GM12878 (cell line): ENCODE data around the gene DLEC1. TPM values are rescaled to one million over a fixed set of nuclear protein-coding genes. Genes with fewer than 3 reads are reported as not detected.

Experiments
- ATAC-seq: fragments of 200-7000 bp; cut with Tn5 transposase; 3 replicates; pipeline ENCODE4 v1.9.1; 2020; ENCODE audit warnings: mild to moderate bottlenecking, moderate library complexity
- BruUV-seq: library from RNA; stranded (reverse); fragments of 400-500 nt; replicated peaks from 2 replicates; lab custom pipeline; 2021; lab: Mats Ljungman, UMichigan
- CTCF ChIA-PET: fragments of 300-600 bp; sonication (Branson Sonifier 250); formaldehyde crosslinking; extraction: SDS; loops from one replicate; lab custom pipeline; 2021; ENCODE audit warnings: inconsistent platforms; lab: Yijun Ruan, JAX
- POLR2A ChIA-PET: fragments of 350-600 bp; formaldehyde crosslinking; extraction: SDS; loops from one replicate; lab custom pipeline; 2021; ENCODE audit warnings: inconsistent platforms; lab: Charles Lee
- RAD21 ChIA-PET: fragments of 300-600 bp; sonication (Branson Sonifier 250); formaldehyde crosslinking; loops from one replicate; lab custom pipeline; 2023; ENCODE audit warnings: antibody characterized with exemption; ENCODE audit not compliant: unreplicated experiment; lab: Charles Lee
- SMC1A ChIA-PET: fragments of 300-600 bp; sonication (Branson Sonifier 250); formaldehyde crosslinking; loops from one replicate; lab custom pipeline; 2023; ENCODE audit not compliant: unreplicated experiment, uncharacterized antibody; lab: Charles Lee
- DNase-seq: peaks from one replicate; pipeline ENCODE4 v3.0.0-alpha.2; 2011; ENCODE audit warnings: low read depth, low spot score
- FAIRE-seq: peaks from 3 replicates; lab custom pipeline; 2011; peaks lifted over from hg19 to GRCh38; lab: Jason Lieb, UNC
- H2AFZ ChIP-seq: 2 replicates; pipeline ENCODE4 v1.6.0; 2011; ENCODE audit warnings: low read depth, low read length, control low read depth; ENCODE audit not compliant: control insufficient read depth
- H3K27ac ChIP-seq: 2 replicates; pipeline ENCODE4 v1.5.1; 2011; ENCODE audit warnings: control low read depth; ENCODE audit not compliant: control insufficient read depth, insufficient read depth
- H3K27me3 ChIP-seq, 2 experiments: replicated peaks in 1 of 2; 2 replicates each; pipeline versions ENCODE4 v1.6.0 to v1.6.1; 2011; ENCODE audit warnings: low read length in 1 of 2; ENCODE audit not compliant: control insufficient read depth in 2 of 2, insufficient read depth in 2 of 2
- H3K36me3 ChIP-seq, 2 experiments: 2 replicates each; pipeline ENCODE4 v1.5.1; 2011; ENCODE audit warnings: low read length in 1 of 2; ENCODE audit not compliant: control insufficient read depth in 2 of 2, insufficient read depth in 2 of 2
- H3K4me1 ChIP-seq: 2 replicates; pipeline ENCODE4 v1.6.1; 2011; ENCODE audit warnings: mild to moderate bottlenecking, low read length, moderate library complexity, mixed read lengths; ENCODE audit not compliant: control insufficient read depth, insufficient read depth
- H3K4me2 ChIP-seq: 2 replicates; pipeline ENCODE4 v1.6.0; 2011; ENCODE audit warnings: control low read depth; ENCODE audit not compliant: control insufficient read depth, insufficient read depth
- H3K4me3 ChIP-seq: fragments of 200-600 bp; sonication (generic); 2 replicates; pipeline ENCODE4 v1.5.1; 2016
- H3K79me2 ChIP-seq: 2 replicates; pipeline ENCODE4 v1.6.0; 2011; ENCODE audit warnings: low read length; ENCODE audit not compliant: control insufficient read depth, insufficient read depth
- H3K9ac ChIP-seq: 2 replicates; pipeline ENCODE4 v1.8.0; 2011; ENCODE audit warnings: low read length, control low read depth, mixed read lengths; ENCODE audit not compliant: control insufficient read depth, insufficient read depth
- H3K9me3 ChIP-seq: replicated peaks from 3 replicates; pipeline ENCODE4 v1.5.1; 2011; ENCODE audit warnings: mild to moderate bottlenecking, low read length; ENCODE audit not compliant: control insufficient read depth, insufficient read depth
- H4K20me1 ChIP-seq: 2 replicates; pipeline ENCODE4 v1.6.0; 2011; ENCODE audit not compliant: control insufficient read depth, insufficient read depth
- DPF2 ChIP-seq: fragments of 450-650 bp; IDR thresholded peaks from 2 replicates; pipeline ENCODE4 v1.6.1; 2017; ENCODE audit warnings: mild to moderate bottlenecking
- NFYB ChIP-seq: IDR thresholded peaks from 2 replicates; pipeline ENCODE4 v1.6.1; 2011; ENCODE audit warnings: low read depth, mild to moderate bottlenecking, low read length, improper control_type of control experiment, moderate library complexity; ENCODE audit not compliant: insufficient read depth
- NR2C2 ChIP-seq: IDR thresholded peaks from 2 replicates; pipeline ENCODE4 v1.6.1; 2011; ENCODE audit warnings: borderline replicate concordance, low read depth; ENCODE audit not compliant: control insufficient read depth, insufficient read length
- SP1 ChIP-seq: IDR thresholded peaks from one replicate; pipeline ENCODE4 v1.6.1; 2011; ENCODE audit warnings: low read depth, low read length
- TCF12 ChIP-seq: IDR thresholded peaks from 2 replicates; pipeline ENCODE4 v1.6.1; 2011; ENCODE audit warnings: low read depth, mild to moderate bottlenecking, low read length
- YBX1 ChIP-seq: fragments of 450-650 bp; IDR thresholded peaks from 2 replicates; pipeline ENCODE4 v1.6.1; 2016; ENCODE audit warnings: antibody characterized with exemption
- ZZZ3 ChIP-seq: IDR thresholded peaks from 2 replicates; pipeline ENCODE4 v1.6.1; 2011; ENCODE audit warnings: low read depth; ENCODE audit not compliant: control insufficient read depth, insufficient read length
- WGBS: methylation state at CpG from one replicate; pipeline ENCODE4 v1.1.6; 2016; ENCODE audit warnings: low lambda C conversion rate; ENCODE audit not compliant: insufficient replicate concordance, insufficient coverage; ENCODE audit errors: missing lambda C conversion rate; 5-methylcytosine and 5-hydroxymethylcytosine counted together
- in situ Hi-C: fragments of 300-500 bp; cut with MboI; formaldehyde crosslinking; loops from 9 replicates; pipeline ENCODE4 v1.14.3; 2018; ENCODE audit warnings: mixed read lengths
- intact Hi-C: fragments of 100-400 bp; cut with micrococcal nuclease; formaldehyde crosslinking; loops from one replicate; pipeline ENCODE4 v1.14.2; 2022; ENCODE audit not compliant: unreplicated experiment
- polyA plus RNA-seq, 11 experiments: library from polyadenylated mRNA; depleted of rRNA in 4 of 11; unstranded in 6 of 11; stranded (reverse) in 5 of 11; fragments of >200 nt; fragmentation: Nextera tagmentation in 4 of 11; fragmentation: Illumina TruSeq in 1 of 11; extraction: Ambion mirVana in 4 of 11; extraction: Trizol in 1 of 11; gene quantifications; 1 replicate in 1 of 11; 2 replicates in 10 of 11; pipeline versions ENCODE4 v1.2.1 to v1.2.3, GENCODE V29; 2011 to 2016; ENCODE audit warnings: inconsistent platforms in 2 of 11, missing spikeins in 2 of 11, low read depth in 1 of 11
- total RNA-seq, 4 experiments: library from RNA; depleted of rRNA in 3 of 4; stranded (reverse); fragments of >200 nt in 3 of 4; fragmentation: Illumina TruSeq in 1 of 4; extraction: Trizol in 1 of 4; gene quantifications; 2 replicates each; pipeline versions ENCODE4 v1.2.1 to v1.2.3, GENCODE V29; 2013 to 2021
- TF ChIP-seq, protein P1 (sequence below): fragments of 450-650 bp; IDR thresholded peaks from 2 replicates; pipeline ENCODE4 v1.6.1; 2017; ENCODE audit warnings: mild to moderate bottlenecking, moderate library complexity

Gene DLEC1
- total and polyA plus RNA-seq, 10 of the 15 experiments (the other 5 are each of a cell fraction or from before 2014, with no cell fraction given) = 0.03 to 0.29 (median 0.07) TPM; not detected in 3

DNA sequence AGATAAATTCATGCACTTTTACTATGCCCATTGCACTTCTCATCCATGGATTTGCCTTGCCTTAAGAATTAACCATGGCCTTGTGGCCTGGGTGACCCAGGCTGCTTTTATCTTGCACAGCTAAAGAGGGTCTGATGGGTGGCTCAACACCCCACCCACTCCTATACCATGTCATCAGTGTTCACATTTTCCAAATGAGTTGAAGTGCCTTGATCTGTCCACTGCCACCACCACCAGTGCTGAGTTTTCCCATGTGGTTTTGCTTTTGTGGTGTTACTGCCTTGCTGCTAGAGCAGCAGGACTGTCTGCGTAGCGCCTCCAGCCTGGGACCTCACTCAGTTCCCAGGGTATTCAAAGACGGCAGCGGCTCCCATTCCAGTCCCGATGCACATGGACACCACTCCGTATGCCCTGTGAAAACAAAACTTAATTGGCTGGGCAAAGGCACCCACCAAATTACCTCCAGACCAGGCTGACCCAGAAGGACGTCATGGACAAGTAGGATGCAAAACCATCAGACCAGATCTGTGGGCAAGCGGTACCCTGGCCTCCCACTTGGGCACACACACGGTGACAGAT, 83.8 kb downstream of the DLEC1 start:
- Histone ChIP-seq H3K9me3 (no peaks in the 10 kb centered on the region), H3K79me2 (no peaks in the 10 kb centered on the region), H2AFZ (no peak overlapping the region), H3K36me3 (peaks cover 22 to 32% of the 10 kb centered on the region in 2 experiments; a peak in 3 of 4 replicates), H3K9ac (no peak overlapping the region), H3K27ac (no peak overlapping the region), H3K27me3 (no peaks in the 10 kb centered on the region), H4K20me1 (no peaks in the 10 kb centered on the region), H3K4me2 (no peak overlapping the region), H3K4me3 (no peak overlapping the region), H3K4me1 (no peaks in the 10 kb centered on the region)
- ChIA-PET CTCF (no interaction called here), RAD21 (no interaction called here), POLR2A (no interaction called here), SMC1A (no interaction called here)
- intact Hi-C loops (no loop called here), in situ Hi-C loops (no loop called here)
- ATAC-seq (no peak), DNase-seq (no peak), FAIRE-seq (no peak)
- 91% methylated on average over 9 of the region's 9 CpGs for WGBS
- TF ChIP-seq YBX1 (no peak), NFYB (no peak), SP1 (no peak), NR2C2 (no peak), ZZZ3 (no peak), DPF2 (no peak), TCF12 (no peak)
- TF ChIP-seq, protein P1, sequence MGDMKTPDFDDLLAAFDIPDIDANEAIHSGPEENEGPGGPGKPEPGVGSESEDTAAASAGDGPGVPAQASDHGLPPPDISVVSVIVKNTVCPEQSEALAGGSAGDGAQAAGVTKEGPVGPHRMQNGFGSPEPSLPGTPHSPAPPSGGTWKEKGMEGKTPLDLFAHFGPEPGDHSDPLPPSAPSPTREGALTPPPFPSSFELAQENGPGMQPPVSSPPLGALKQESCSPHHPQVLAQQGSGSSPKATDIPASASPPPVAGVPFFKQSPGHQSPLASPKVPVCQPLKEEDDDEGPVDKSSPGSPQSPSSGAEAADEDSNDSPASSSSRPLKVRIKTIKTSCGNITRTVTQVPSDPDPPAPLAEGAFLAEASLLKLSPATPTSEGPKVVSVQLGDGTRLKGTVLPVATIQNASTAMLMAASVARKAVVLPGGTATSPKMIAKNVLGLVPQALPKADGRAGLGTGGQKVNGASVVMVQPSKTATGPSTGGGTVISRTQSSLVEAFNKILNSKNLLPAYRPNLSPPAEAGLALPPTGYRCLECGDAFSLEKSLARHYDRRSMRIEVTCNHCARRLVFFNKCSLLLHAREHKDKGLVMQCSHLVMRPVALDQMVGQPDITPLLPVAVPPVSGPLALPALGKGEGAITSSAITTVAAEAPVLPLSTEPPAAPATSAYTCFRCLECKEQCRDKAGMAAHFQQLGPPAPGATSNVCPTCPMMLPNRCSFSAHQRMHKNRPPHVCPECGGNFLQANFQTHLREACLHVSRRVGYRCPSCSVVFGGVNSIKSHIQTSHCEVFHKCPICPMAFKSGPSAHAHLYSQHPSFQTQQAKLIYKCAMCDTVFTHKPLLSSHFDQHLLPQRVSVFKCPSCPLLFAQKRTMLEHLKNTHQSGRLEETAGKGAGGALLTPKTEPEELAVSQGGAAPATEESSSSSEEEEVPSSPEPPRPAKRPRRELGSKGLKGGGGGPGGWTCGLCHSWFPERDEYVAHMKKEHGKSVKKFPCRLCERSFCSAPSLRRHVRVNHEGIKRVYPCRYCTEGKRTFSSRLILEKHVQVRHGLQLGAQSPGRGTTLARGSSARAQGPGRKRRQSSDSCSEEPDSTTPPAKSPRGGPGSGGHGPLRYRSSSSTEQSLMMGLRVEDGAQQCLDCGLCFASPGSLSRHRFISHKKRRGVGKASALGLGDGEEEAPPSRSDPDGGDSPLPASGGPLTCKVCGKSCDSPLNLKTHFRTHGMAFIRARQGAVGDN = no peak
- BruUV-seq = no TSS peak
